Loucy (cell line): ENCODE data around the gene FZR1.

Experiments
- H2AFZ ChIP-seq: fragments of 200-600 bp; sonication (generic); 2 replicates; pipeline ENCODE4 v1.6.0; 2016; ENCODE audit warnings: antibody characterized with exemption, mild to moderate bottlenecking, low read length, moderate library complexity
- H3F3A ChIP-seq: fragments of 200-600 bp; 2 replicates; pipeline ENCODE4 v1.6.0; 2016; ENCODE audit warnings: antibody characterized with exemption, low read depth, mild to moderate bottlenecking
- H3K27me3 ChIP-seq: fragments of 200-600 bp; sonication (generic); 2 replicates; pipeline ENCODE4 v1.6.1; 2014; ENCODE audit warnings: low read length, mild to moderate bottlenecking; ENCODE audit not compliant: insufficient read depth, poor library complexity, severe bottlenecking
- H3K36me3 ChIP-seq: fragments of 200-600 bp; sonication (generic); 2 replicates; pipeline ENCODE4 v1.6.1; 2016; ENCODE audit warnings: low read length; ENCODE audit not compliant: insufficient read depth
- H3K4me1 ChIP-seq: fragments of 200-600 bp; sonication (generic); 2 replicates; pipeline ENCODE4 v1.5.1; 2014; ENCODE audit warnings: low read length, mild to moderate bottlenecking; ENCODE audit not compliant: insufficient read depth, poor library complexity, severe bottlenecking
- H3K4me2 ChIP-seq: fragments of 200-600 bp; sonication (generic); 2 replicates; pipeline ENCODE4 v1.6.0; 2014; ENCODE audit warnings: antibody characterized with exemption, low read length, low read depth, mild to moderate bottlenecking; ENCODE audit not compliant: poor library complexity, severe bottlenecking
- H3K4me3 ChIP-seq: fragments of 200-600 bp; sonication (generic); 2 replicates; pipeline ENCODE4 v1.5.1; 2014; ENCODE audit warnings: low read length, mild to moderate bottlenecking, mixed read lengths; ENCODE audit not compliant: poor library complexity, severe bottlenecking
- H3K79me2 ChIP-seq: fragments of 200-600 bp; sonication (generic); 2 replicates; pipeline ENCODE4 v1.6.1; 2014; ENCODE audit warnings: low read length; ENCODE audit not compliant: insufficient read depth
- H3K9ac ChIP-seq: fragments of 200-600 bp; sonication (generic); 2 replicates; pipeline ENCODE4 v1.6.0; 2014; ENCODE audit warnings: mild to moderate bottlenecking, low read depth, low read length, moderate library complexity; ENCODE audit not compliant: poor library complexity, severe bottlenecking
- H3K9me2 ChIP-seq: fragments of 200-600 bp; sonication (generic); replicated peaks from 2 replicates; pipeline ENCODE4 v1.6.1; 2016; ENCODE audit warnings: low read depth, low read length, mixed read lengths
- H3K9me3 ChIP-seq: fragments of 200-600 bp; sonication (generic); 2 replicates; pipeline ENCODE4 v1.6.1; 2014; ENCODE audit warnings: mild to moderate bottlenecking, antibody characterized with exemption, low read length, low read depth; ENCODE audit not compliant: insufficient read depth
- H4K20me1 ChIP-seq: fragments of 200-600 bp; sonication (generic); 2 replicates; pipeline ENCODE4 v1.6.0; 2014; ENCODE audit warnings: antibody characterized with exemption, low read length, mild to moderate bottlenecking; ENCODE audit not compliant: insufficient read depth, poor library complexity, severe bottlenecking
- CTCF ChIP-seq: fragments of 200-600 bp; sonication (generic); conservative IDR thresholded peaks from 2 replicates; pipeline ENCODE4 v1.5.1; 2014; ENCODE audit warnings: mild to moderate bottlenecking, antibody characterized with exemption, low read length
- EZH2phosphoT487 ChIP-seq: fragments of 200-600 bp; IDR thresholded peaks from 2 replicates; pipeline ENCODE4 v1.6.1; 2018; ENCODE audit warnings: antibody characterized with exemption, mild to moderate bottlenecking, moderate library complexity, borderline replicate concordance

The FZR1 gene

GRCh38 chr19:3462991-3463713 lies 43.0 kb upstream of the FZR1 start:
- Histone ChIP-seq H3K27me3 (no peaks in the 10 kb centered on the region), H3K36me3 (peaks cover 15% of the 10 kb centered on the region; the same call in 1 of the 2 replicates), H2AFZ (no peak overlapping the region), H3K9ac (no peak overlapping the region), H3K9me2 (no peaks in the 10 kb centered on the region), H3K79me2 (no peaks in the 10 kb centered on the region), H3F3A (peaks cover 5% of the 10 kb centered on the region; the same call in 1 of the 2 replicates), H3K9me3 (no peaks in the 10 kb centered on the region), H3K4me2 (no peak overlapping the region), H3K4me1 (peaks cover 5% of the 10 kb centered on the region), H3K4me3 (no peak overlapping the region), H4K20me1 (peaks cover 5% of the 10 kb centered on the region)
- TF ChIP-seq CTCF (no peak), EZH2phosphoT487 (no peak)

GRCh38 chr19:3463714-3464586 lies 42.2 kb upstream of the FZR1 start:
- no peak overlapping the region for H2AFZ ChIP-seq

GRCh38 chr19:3464587-3465235 lies 41.4 kb upstream of the FZR1 start:
- peaks cover 15% of the 10 kb centered on the region; the same call in 1 of the 2 replicates for H3K36me3 ChIP-seq
- no peak overlapping the region for H3K4me2 ChIP-seq
- no peak for TF ChIP-seq EZH2phosphoT487
- no peak for TF ChIP-seq CTCF
- no peaks in the 10 kb centered on the region for H3K9me2 ChIP-seq
- H3K79me2 ChIP-seq: no peaks in the 10 kb centered on the region
- H4K20me1 ChIP-seq: no peaks in the 10 kb centered on the region
- H3K4me1 ChIP-seq: no peaks in the 10 kb centered on the region
- no peak overlapping the region for H3K9ac ChIP-seq
- no peaks in the 10 kb centered on the region for H3K9me3 ChIP-seq
- H3K4me3 ChIP-seq: no peak overlapping the region
- no peak overlapping the region for H2AFZ ChIP-seq
- no peaks in the 10 kb centered on the region for H3K27me3 ChIP-seq
- peaks cover 5% of the 10 kb centered on the region; the same call in 1 of the 2 replicates for H3F3A ChIP-seq

More at GRCh38 chr19:3463714-3464586, 42.2 kb upstream of the FZR1 start:
- H3K9me3 ChIP-seq: no peaks in the 10 kb centered on the region
- H3K79me2 ChIP-seq: no peaks in the 10 kb centered on the region
- no peak overlapping the region for H3K9ac ChIP-seq
- H4K20me1 ChIP-seq: no peaks in the 10 kb centered on the region
- H3K36me3 ChIP-seq: peaks cover 15% of the 10 kb centered on the region; the same call in 1 of the 2 replicates
- no peak for TF ChIP-seq EZH2phosphoT487
- no peaks in the 10 kb centered on the region for H3K9me2 ChIP-seq
- H3K4me1 ChIP-seq: peaks cover 5% of the 10 kb centered on the region
- H3F3A ChIP-seq: peaks cover 5% of the 10 kb centered on the region; the same call in 1 of the 2 replicates
- no peaks in the 10 kb centered on the region for H3K27me3 ChIP-seq
- H3K4me2 ChIP-seq: no peak overlapping the region
- no peak overlapping the region for H3K4me3 ChIP-seq
